Epithelial cell of esophagus (primary cell): ENCODE data around the gene OSBPL10.
A peak's percentile ranks its signal among the peaks of the same experiment; 100 is the strongest.

Source experiments
- DNase-seq: peaks from one replicate; pipeline ENCODE4 v3.0.0; 2010; ENCODE audit warnings: low read depth
- H3K4me3 ChIP-seq: 2 replicates; pipeline ENCODE4 v1.5.1; 2011; ENCODE audit warnings: mild to moderate bottlenecking, low read length, control low read depth
- TF ChIP-seq, protein P1 (sequence below): IDR thresholded peaks from 2 replicates; pipeline ENCODE4 v1.5.1; 2011; ENCODE audit warnings: low read depth, mild to moderate bottlenecking, low read length, control low read depth, inconsistent platforms; ENCODE audit not compliant: insufficient read depth; ENCODE audit errors: missing control alignments

The OSBPL10 gene

DNA sequence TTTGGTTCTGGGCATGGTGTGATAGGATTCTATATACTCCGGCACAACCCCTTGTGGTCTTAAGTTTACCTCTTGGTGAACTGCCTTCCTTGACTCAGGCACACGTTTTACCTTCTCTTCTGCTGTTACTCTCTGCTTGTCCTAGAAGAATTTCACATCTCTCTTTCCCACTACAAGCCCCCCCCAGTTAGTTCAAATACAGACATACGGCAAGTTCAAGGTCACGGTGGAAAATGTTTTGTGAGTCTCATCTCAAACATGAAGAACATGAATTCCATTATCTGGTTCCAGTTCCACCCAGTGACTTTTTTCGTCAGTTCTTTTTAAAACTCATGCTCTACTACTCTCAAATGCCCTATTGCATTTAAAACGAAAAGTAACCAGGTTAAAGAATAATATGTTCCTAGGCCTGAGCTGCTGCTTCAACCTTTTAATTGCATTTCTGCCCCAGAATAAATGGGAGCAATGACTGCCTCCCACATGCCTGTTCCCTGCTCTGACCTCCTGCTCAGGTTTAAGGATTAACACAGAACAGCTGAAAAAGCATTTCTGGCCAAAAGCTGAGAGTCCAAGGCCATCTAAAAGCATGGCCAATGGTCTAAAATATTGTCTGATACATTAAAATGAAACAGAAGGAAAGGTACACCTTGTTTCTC, 132.8 kb downstream of the OSBPL10 start:
- DNase-seq: no peak
- TF ChIP-seq, protein P1, sequence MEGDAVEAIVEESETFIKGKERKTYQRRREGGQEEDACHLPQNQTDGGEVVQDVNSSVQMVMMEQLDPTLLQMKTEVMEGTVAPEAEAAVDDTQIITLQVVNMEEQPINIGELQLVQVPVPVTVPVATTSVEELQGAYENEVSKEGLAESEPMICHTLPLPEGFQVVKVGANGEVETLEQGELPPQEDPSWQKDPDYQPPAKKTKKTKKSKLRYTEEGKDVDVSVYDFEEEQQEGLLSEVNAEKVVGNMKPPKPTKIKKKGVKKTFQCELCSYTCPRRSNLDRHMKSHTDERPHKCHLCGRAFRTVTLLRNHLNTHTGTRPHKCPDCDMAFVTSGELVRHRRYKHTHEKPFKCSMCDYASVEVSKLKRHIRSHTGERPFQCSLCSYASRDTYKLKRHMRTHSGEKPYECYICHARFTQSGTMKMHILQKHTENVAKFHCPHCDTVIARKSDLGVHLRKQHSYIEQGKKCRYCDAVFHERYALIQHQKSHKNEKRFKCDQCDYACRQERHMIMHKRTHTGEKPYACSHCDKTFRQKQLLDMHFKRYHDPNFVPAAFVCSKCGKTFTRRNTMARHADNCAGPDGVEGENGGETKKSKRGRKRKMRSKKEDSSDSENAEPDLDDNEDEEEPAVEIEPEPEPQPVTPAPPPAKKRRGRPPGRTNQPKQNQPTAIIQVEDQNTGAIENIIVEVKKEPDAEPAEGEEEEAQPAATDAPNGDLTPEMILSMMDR: no peak
- no peak overlapping the region for H3K4me3 ChIP-seq

DNA sequence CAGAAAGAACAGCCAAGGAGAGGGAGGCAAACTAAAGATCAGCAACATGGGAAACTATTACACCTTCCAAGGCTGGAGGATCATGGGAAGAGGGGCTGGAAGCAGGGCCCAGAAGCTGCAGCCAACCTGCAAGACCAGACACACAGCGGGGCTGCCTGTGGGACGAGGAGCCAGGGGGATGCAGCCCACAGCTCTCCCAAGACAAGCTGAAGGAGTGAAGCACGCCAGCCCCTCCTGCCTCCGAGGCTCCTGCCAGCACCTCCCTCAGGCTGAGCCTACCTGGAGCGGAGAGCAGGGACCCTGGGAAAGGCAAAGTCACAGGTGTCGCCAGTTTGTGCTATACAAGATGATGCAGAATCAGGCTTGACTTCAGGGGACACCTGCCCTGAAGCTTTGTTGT, 133.3 kb downstream of the OSBPL10 start:
- H3K4me3 ChIP-seq: no peak overlapping the region
- TF ChIP-seq, protein P1: no peak
- DNase-seq: no peak

DNA sequence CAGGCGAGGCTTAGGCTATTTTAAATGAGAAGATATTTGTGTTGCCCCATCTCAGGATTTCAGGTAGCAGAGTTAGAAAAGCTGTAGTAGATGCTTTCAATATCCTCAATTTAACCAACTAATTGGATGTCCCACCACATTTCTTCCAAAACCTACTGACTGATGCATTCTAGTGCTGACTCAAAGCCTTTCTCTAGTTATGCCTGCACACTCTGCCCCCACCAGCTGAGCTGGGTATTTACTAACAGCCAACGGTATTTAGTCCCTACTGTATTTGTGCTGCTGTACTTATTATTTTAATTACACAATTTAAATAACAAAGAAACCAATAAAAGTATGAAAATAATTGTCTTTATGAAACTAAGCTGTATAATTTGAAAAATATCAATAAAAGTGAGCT, 139.5 kb downstream of the OSBPL10 start:
- H3K4me3 ChIP-seq: no peak overlapping the region
- TF ChIP-seq, protein P1: no peak
- no peak for DNase-seq

DNA sequence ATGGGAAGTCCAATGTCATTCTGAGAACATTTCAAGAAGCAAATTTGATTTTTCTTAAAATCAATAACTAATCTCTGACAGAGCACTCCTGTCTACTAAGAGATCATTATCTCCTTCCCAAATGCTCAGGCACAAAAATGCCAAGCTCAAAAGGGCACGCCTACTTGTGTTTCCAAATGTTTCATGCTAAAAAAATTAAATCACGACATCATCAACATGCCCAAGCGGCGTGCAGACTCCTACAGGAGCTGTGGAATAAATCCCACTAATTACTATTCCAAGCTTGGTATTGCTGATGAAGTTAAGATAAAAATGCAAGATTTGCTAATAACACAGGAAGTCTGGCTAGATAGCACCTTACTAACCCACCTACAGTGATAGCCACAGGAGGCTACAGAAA, 140.8 kb downstream of the OSBPL10 start:
- TF ChIP-seq, protein P1: no peak
- peak; percentile 63 for DNase-seq
- H3K4me3 ChIP-seq: no peak overlapping the region

DNA sequence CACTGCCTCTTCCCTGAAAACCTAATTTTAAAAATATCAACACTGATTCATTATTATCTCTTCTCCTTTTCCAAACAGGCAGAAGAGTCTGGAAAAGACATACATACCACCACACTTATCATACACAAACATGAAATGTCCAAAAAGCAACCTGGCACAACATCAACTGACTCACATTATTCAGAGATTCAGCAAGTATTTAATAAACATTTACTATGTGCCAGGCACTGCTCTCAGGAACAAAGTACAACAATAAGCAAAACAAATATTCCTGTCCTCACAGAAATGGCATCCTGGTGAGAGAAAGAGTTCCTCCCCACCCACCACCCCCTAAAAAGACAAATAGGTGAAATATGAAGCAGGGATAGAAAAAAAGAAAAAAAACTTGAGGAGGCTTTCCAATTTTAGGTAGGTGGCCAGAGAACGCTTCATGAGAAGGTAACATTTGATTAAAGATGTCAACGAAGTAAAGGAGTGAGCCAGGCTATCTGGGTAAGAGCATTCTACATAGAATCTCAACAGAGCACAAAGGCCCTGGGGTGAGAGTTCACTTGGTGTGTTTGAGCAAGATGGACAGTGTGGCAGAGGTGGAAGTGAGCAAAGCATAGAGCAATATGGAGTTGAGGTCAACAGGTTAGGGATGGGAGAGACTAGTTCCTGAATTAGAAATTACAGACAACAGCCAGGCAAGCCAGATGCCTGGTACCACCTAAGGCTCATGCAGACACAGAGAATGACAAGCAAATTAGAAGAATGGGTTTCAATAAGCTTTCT, 141.7 kb downstream of the OSBPL10 start:
- no peak for DNase-seq
- TF ChIP-seq, protein P1: no peak
- no peak overlapping the region for H3K4me3 ChIP-seq

DNA sequence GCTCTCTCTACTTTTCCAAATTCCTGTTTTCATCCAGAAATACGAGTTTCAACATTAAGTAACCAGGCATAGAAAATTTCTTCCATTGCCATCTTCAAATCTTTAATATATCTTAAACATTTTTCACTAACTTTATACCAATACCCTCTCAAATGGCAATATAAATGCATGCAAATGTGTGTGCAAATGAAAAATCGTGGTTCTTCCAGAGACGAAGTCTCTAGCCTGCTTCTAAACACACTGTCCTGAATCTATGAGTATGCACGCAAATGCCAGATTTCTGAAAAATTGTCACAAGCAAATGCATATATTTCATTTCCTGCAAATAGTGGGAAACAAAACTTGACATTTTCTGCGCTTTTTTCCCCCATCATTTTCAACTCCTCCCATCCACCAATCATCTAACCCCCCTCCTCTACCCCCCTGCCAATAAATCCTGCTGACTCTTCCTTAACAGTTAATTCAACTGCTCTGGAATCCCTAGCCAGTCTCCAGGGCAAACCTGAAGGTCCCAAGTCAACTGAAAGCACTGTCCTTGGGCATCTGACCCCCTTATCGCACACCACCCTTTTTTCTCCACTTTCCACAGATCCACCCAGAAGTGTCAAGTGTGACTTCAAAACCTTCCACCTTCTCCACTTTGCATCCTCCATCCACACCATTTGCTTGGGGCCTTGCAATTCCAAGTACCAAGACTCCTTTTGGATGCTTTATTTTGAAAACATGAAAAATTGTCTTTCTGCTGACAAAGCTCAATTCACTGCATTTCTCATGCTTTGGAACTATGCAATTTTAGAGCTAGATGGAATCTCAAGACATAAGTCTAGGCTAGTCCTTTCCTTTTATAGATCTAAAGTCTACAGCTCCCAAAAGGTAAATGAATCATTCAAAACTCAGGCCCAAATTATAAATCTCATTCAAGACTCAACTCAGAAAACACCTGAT, 144.7 kb downstream of the OSBPL10 start:
- no peak overlapping the region for H3K4me3 ChIP-seq

More for the DNA sequence above, 144.7 kb downstream of the OSBPL10 start:
- TF ChIP-seq, protein P1: no peak
- DNase-seq: no peak
